NB4 (cell line): ENCODE data around the gene CPNE5.

Experiments used
- DNase-seq: peaks from one replicate; pipeline ENCODE4 v3.0.0; 2010; ENCODE audit warnings: low read depth
- H3K4me3 ChIP-seq: one replicate; pipeline ENCODE4 v1.5.1; 2011; ENCODE audit warnings: mild to moderate bottlenecking, low read depth, low read length, moderate library complexity
- CTCF ChIP-seq: IDR thresholded peaks from one replicate; pipeline ENCODE4 v1.5.1; 2012; ENCODE audit warnings: low read depth, low read length
- MYC ChIP-seq: IDR thresholded peaks from 2 replicates; pipeline ENCODE4 v1.6.1; 2011; ENCODE audit warnings: low read depth, low read length
- POLR2A ChIP-seq: IDR thresholded peaks from 2 replicates; pipeline ENCODE4 v1.6.1; 2011; ENCODE audit warnings: mild to moderate bottlenecking; ENCODE audit not compliant: insufficient read length; ENCODE audit errors: extremely low read depth
- TF ChIP-seq, protein P1 (sequence below): IDR thresholded peaks from 2 replicates; pipeline ENCODE4 v1.6.1; 2011; ENCODE audit warnings: low read depth, low read length

CPNE5 gene

DNA sequence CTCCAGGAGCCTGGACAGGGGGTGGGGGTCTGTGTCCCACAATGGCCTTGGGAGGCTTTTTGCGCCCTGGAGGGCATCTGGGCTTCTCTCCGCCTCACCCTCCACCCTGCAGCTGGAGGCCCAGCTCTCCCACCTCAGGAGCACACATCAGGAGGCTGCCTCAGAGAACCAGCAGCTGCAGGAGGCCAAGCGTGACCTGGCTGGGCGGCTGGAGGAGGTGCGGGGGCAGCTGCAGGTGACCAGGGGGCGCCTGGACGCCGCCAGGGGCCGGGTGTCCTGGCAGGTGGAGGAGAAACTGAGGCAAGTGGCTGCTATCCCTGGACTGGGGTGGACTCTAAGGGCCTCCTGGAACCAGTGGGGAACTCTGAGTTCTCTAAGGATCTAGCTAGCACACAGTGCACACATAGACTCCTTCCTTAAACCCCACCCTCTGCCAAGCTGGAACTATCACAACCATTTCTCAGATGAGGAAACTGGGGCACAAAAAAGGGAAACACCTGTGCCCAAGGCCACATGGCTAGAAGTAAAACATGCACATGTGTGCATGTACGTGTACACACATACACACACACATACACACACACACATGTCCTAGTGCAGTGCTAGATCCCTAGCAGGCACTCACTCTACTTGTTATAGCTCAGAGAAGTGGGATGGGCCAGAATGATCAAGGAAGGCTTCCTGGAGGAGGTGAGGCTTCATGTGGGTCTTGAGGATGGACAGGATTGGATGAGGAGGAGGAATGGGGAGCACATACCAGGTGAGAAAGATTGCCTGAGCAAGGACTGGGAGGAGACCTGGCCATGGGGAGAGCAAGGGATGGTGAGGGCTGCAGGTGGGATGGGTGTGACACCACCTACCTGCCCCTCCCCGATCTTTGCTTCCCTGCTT is 118.7 kb downstream of the CPNE5 start:
- TF ChIP-seq, protein P1, sequence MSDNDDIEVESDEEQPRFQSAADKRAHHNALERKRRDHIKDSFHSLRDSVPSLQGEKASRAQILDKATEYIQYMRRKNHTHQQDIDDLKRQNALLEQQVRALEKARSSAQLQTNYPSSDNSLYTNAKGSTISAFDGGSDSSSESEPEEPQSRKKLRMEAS, result no peak; the same call in 1 of the 2 replicates
- no peak for TF ChIP-seq MYC
- TF ChIP-seq POLR2A, result no peak
- TF ChIP-seq CTCF, result no peak
- H3K4me3 ChIP-seq, result no peak overlapping the region
- no peak for DNase-seq

DNA sequence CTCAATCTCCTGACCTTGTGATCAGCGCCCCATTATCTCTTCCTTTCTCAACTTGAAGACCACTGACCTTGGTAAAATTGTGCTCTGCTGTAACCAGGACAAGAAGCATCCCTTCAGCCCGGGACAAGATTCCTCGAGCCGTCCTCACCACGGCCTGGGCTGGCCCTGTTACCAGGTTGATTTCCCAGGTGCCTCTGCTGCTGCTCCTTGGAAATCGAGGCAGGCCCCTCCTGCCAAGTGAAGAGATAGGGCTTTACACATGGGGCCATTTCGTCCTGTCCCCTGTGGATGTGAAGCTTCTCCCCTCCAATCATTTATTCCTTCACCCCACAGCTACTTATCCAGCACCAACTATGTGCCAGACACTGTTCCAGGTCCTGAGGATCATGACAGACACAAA is 120.1 kb downstream of the CPNE5 start:
- no peak for DNase-seq
- no peak overlapping the region for H3K4me3 ChIP-seq
- TF ChIP-seq MYC, result no peak
- TF ChIP-seq CTCF, result no peak
- TF ChIP-seq, protein P1, result no peak
- TF ChIP-seq POLR2A, result no peak

DNA sequence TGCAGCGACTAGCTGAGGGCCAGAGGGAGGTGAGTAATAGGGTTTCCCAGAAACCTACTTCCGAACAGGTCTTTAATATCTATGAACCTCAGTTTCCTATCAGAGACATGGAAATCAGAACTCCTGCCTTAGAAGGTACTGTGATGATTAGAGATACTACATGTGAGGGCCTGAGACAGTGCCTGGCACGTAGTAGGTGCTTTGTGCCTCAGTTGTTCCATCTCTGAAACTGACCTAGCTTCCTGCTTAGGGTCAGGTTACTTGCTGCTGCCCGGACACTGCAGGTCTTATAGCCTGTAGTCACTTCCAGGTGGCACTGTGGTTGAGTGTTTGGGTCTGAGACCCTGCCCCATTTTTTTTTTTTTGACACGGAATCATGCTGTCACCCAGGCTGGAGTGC is 120.7 kb downstream of the CPNE5 start:
- H3K4me3 ChIP-seq, result no peak overlapping the region
- TF ChIP-seq CTCF (no peak), MYC (no peak), POLR2A (no peak)
- TF ChIP-seq, protein P1, result no peak
- DNase-seq, result no peak

DNA sequence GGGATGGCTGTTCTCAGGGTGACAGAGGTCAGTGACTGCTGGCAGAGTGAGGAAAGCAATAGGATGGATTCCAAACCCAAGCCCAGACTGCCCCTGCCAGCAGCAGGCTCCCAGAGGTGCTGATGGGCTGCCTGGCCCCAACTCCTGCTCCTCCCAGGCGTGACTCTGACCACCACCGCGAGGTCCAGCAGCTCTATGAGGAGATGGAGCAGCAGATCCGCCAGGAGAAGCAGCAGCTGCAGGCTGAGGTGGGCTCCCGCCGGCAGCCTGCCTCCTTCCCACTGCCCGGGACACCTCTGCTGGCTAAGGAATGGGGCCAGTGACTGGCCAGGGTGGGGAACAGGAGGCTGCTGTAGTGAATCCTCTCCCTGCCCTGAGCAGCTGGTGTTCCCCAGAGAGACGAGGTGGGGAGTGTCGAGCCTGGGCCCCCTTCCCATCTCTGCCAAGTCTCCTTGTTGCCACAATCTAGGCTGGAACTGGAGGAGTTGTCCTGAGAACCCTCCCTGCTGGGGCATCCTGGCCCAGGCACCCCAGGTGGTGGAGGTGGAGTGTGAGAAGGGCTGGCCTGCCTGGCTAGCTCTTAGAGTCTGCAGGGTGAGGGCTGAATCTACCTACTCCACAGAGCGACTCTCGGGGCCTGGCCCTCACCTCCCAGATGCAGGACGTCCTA is 121.2 kb downstream of the CPNE5 start:
- no peak for DNase-seq
- no peak overlapping the region for H3K4me3 ChIP-seq
- no peak for TF ChIP-seq POLR2A
- TF ChIP-seq, protein P1, result no peak
- no peak for TF ChIP-seq MYC
- no peak for TF ChIP-seq CTCF

DNA sequence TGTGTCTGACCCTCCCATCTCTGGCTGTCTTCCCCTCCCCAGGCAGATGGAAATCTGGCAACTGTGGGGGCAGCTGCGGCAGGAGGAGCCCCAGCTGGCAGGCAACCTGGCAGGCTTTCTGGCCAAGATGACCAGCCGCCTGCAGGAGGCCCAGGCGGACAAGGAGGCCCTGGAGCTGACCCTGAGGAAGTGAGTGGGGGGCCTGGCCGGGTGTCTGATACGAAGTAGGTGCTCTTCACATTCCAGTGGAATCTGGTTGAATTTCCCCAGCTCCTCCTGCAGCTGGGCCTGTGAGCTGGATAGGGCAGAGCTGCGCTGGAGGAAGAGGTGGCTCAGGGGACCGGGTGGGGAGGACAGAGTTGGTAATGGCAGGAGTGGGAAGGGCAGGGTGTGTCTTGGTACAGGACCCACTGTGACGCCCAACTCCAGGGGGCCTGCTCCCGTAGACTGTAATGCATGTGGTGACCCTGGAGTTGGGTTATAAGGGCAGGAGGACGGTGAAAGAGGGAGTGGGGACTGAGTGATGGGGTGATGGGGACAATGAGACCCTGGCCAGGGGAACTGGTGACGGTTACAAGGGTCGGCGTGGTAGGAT is 121.9 kb downstream of the CPNE5 start:
- H3K4me3 ChIP-seq, result no peak overlapping the region
- no peak for DNase-seq
- TF ChIP-seq, protein P1, result no peak
- TF ChIP-seq CTCF (no peak), POLR2A (no peak), MYC (no peak)
